DMS114 treated with DMSO at 0.1 percent for 48 hours (cell line): ENCODE results near the gene NOTCH1.

Source experiments
- DNase-seq: peaks from one replicate; lab custom pipeline; 2025; ENCODE audit not compliant: unreplicated experiment; lab: John Stamatoyannopoulos, UW

The NOTCH1 gene

GRCh38 chr9:136502940-136503550, 42.8 kb downstream of the NOTCH1 start:
- no peak for DNase-seq

DNA sequence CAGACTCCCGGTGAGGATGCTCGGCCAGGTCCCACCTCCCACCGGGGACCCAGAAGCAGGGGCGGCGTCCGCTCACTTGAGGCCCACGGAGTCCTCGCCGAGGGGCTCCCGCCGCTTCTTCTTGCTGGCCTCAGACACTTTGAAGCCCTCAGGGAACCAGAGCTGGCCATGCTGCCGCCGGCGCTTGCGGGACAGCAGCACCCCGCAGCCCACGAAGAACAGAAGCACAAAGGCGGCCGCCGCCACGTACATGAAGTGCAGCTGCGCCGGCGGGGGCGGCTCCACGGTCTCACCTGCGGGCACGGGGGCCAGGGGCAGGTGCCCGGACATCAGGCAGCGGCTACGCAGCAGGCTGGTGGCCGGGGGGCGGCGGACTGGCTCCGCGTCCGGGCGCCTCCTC, 43.7 kb downstream of the NOTCH1 start:
- no peak for DNase-seq

- no peak for DNase-seq
Measured at GRCh38 chr9:136501686-136502085, 44.2 kb downstream of the NOTCH1 start.

- no peak for DNase-seq
Measured at GRCh38 chr9:136499935-136500910, 45.6 kb downstream of the NOTCH1 start.

- no peak for DNase-seq
Measured at GRCh38 chr9:136499071-136499934, 46.5 kb downstream of the NOTCH1 start.

DNA sequence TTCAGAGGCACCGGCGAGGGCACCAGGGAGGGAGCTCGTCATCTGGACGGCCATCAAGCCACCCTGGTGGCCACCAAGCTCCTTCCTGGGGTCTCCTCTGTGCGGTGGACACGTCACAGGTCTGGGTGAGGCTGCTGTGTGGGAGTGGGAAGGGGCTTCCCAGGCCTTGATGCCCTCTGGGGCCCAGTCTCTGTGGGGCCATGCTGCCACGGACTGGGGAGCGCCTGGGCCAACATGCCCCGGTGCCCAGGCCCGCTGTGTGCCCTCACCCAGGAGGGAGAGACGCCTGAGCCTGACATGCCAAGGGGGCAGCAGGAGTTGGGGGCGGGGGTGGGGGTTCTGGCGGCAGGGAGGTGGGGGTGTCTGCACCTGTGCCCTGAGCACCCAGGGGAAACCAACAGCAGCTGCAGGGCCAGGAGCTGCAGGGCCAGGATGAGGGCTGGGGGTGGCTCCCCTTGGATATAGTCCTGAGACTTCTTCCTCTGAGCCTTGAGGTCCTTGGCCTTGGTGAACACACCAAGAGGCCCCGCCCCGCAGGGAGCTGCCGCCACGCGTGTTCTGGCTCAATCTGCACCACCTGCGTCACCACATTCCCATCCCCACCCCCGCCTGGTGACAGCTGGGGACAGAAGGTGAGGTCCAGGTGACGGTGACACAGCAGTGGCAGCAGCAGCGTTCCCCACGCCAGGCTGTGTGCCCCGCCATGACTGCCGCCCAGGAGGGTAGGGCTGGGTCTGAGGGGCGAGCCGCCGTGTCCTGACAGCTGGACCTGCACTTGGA, 47.7 kb downstream of the NOTCH1 start:
- DNase-seq = no peak

DNA sequence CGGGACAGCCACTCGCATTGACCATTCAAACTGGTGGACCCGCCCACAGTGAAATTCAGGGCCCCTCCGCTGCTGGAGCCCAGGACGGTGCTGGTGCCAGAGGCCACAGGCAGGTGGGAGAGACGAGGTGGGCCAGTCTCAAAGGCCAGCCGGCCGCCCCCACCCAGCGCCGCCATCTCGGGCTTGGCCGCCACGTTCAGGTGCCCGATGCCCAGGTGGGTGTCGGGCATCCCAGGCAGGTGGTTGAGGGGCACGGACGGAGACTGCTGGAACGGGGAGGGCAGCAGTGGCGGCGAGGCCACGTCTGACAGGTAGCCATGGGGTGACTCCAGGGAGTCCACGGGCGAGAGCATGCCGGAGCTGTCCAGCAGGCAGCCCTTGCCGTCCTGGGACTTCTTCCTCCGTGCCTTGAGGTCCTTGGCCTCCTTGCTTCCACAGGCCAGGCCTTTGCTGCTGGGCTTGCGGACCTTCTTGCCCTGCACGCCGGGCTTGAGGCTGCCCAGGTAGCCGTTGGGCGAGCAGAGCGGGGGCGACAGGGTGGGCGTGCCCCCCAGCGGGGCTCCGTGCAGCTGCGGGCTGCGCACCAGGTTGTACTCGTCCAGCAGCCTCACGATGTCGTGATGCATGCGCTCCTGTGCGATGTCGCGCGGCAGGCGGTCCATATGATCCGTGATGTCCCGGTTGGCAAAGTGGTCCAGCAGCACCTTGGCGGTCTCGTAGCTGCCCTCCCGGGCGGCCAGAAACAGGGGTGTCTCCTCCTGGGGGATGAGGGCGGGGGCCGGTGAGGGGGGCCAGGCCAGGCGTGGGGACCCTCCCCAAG, 48.8 kb downstream of the NOTCH1 start:
- DNase-seq = no peak

- DNase-seq = no peak
Measured at GRCh38 chr9:136496181-136496580, 49.7 kb downstream of the NOTCH1 start.

GRCh38 chr9:136495238-136495800, 50.5 kb downstream of the NOTCH1 start:
- no peak for DNase-seq

DNA sequence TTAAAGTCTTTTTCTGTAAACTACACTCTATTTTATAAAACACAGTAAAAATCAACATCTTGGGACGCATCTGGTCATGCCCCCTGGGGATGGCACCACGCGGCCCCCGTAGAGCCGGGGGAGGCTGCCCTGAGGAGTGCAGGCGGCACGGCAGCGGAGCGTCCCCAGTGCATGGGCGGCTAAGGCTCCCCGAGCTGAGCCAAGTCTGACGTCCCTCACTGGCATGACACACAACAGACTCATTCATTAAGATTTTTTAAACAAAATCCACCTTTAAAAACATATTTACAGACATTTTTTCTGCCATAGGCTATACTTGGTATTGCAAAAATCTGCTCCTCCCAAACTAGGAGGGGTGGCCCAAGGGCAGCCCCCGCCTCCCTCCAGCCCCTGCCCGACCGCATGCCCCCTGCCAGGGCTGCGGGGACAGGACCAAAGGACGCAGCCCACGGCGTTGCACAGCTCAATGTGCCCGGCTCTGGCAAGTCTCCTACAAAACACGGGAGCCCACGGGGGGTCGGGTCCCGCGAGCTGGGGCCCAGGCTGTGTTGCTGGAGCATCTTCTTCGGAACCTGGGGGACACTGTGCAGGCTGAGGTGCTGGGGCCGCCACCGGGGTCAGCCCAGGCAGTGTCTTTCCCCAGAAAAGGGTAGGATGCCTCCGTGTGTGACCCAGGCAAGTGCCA, 51.2 kb downstream of the NOTCH1 start:
- DNase-seq = no peak

DNA sequence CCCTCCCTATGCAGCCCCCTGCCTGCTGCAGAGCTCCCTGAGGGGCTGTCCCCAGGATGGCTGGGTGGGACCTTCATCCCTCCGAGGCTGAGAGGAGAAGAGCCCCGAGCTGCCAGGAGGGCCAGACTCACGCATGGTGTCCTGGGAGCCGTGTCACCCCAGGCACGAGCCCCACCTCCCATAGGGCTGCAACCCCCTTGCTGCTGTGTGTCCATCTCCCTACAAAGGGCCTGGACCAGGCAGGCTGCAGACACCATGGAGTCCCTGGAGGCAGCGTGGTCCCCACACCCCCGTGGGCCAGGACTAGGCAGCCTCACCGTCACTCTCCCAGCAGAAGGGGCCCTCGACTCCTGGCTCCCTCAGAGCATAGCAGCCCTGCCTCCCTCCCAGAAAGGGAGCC, 51.8 kb downstream of the NOTCH1 start:
- DNase-seq = no peak

DNA sequence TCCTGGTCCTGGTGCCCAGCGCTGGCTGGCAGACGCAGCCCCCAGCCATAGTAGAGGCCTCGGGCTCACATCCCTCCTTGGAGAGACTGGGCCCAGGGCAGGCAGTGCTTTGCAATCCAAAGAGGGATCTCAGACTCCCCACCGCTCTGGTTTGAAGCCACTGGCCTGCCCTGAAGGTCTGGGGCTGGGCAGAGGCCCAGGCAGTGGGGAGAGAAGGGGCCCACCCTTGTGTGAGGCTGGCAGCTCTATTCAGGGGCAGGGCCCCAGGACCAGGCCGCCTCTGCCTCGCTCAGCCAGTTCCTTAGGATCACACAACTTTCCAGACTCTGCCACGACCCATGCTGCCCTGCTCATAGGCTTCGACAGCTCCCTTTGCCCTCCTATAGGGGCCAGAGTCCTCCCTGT, 52.3 kb downstream of the NOTCH1 start:
- no peak for DNase-seq

GRCh38 chr9:136492978-136493522, 52.8 kb downstream of the NOTCH1 start:
- no peak for DNase-seq

DNA sequence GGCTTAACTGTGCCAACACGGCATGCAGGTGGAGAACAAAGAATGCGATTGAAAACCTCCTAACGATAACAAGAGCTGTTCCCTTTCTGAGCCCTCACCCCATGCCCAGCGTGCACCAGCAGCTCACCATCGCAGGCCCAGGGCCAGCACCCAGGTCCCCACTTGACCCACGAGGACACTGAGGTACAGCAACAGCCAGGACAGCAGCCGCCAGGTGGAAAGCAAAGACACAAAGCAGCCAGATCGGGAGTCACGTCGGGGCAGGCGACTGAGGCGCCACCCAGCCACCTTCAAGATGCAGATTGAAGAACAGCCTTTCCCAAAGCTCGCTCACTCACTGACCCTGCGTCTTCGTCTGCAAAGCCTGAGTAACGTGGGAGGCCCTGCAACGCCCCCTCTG, 56.1 kb downstream of the NOTCH1 start:
- no peak for DNase-seq

GRCh38 chr9:136488247-136489214, 57.3 kb downstream of the NOTCH1 start:
- no peak for DNase-seq

DNA sequence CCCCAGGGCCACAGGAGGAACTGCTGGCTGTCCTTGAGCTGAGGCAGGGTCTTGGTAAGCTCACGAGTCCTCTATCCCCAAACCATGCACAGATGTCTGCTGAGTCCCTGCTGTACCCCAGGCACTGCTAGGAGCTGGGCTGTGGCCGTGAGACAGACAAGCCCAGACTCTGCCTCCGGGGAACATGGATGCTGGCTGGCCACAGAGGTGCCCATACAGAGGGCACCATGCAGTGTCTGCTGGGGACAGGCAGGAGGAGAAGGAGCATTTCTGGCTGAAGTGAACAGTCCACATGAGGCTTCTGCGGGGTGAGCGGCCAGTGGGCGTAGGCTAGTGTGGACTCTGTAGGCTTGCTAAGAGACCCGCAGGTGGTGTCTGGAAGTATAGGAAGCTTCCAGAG, 58.2 kb downstream of the NOTCH1 start:
- DNase-seq = no peak

GRCh38 chr9:136486823-136487620, 58.8 kb downstream of the NOTCH1 start:
- DNase-seq = no peak
